Brain microvascular endothelial cell (primary cell): Measurements from ENCODE around the gene DDX24.

Experiments used
- DNase-seq: peaks from one replicate; pipeline ENCODE4 v3.0.0-alpha.2; 2020
- H3K27ac ChIP-seq: fragments of 250-450 bp; sonication (Bioruptor Pico); 2 replicates; pipeline ENCODE4 v1.5.1; 2020; ENCODE audit warnings: mild to moderate bottlenecking, moderate library complexity
- H3K27me3 ChIP-seq: fragments of 250-450 bp; sonication (Bioruptor Pico); replicated peaks from 2 replicates; pipeline ENCODE4 v1.5.1; 2020; ENCODE audit warnings: mild to moderate bottlenecking
- H3K36me3 ChIP-seq: fragments of 250-450 bp; sonication (Bioruptor Pico); replicated peaks from 2 replicates; pipeline ENCODE4 v1.5.1; 2020; ENCODE audit warnings: mild to moderate bottlenecking
- H3K4me3 ChIP-seq: 2 replicates; pipeline ENCODE4 v1.5.1; 2011; ENCODE audit warnings: low read depth, mild to moderate bottlenecking, control low read depth, low read length, moderate library complexity
- CTCF ChIP-seq: IDR thresholded peaks from 2 replicates; pipeline ENCODE4 v1.5.1; 2011; ENCODE audit warnings: low read depth, mild to moderate bottlenecking, moderate library complexity, low read length, control low read depth, inconsistent platforms; ENCODE audit errors: missing control alignments
- in situ Hi-C: cut with HindIII; loops from 2 replicates; pipeline ENCODE4 v1.10.0; 2017; ENCODE audit warnings: low sequenced_read_pairs, low pct_ligation_motif_present

DDX24 gene

GRCh38 chr14:94044476-94045091, 36.4 kb downstream of the DDX24 start:
- H3K27ac ChIP-seq, result no peak overlapping the region
- H3K36me3 ChIP-seq, result peaks cover 13% of the 10 kb centered on the region
- no peak for TF ChIP-seq CTCF
- in situ Hi-C loops, result no loop called here
- H3K4me3 ChIP-seq, result no peak overlapping the region
- DNase-seq, result no peak
- no peaks in the 10 kb centered on the region for H3K27me3 ChIP-seq

- H3K36me3 ChIP-seq, result peaks cover 10% of the 10 kb centered on the region
- no peak for TF ChIP-seq CTCF
- in situ Hi-C loops, result no loop called here
- no peak for DNase-seq
- H3K4me3 ChIP-seq, result no peak overlapping the region
- no peak overlapping the region for H3K27ac ChIP-seq
- H3K27me3 ChIP-seq, result no peaks in the 10 kb centered on the region
Measured at GRCh38 chr14:94043756-94044475, 37.1 kb downstream of the DDX24 start.

GRCh38 chr14:94043111-94043755, 37.8 kb downstream of the DDX24 start:
- Histone ChIP-seq H3K4me3 (no peak overlapping the region), H3K27me3 (no peaks in the 10 kb centered on the region), H3K27ac (no peak overlapping the region), H3K36me3 (peaks cover 5% of the 10 kb centered on the region)
- no peak for TF ChIP-seq CTCF
- no peak for DNase-seq
- in situ Hi-C loops, result no loop called here

GRCh38 chr14:94042433-94043091, 38.4 kb downstream of the DDX24 start:
- no peak for DNase-seq
- H3K36me3 ChIP-seq, result peaks cover 5% of the 10 kb centered on the region

More at GRCh38 chr14:94042433-94043091, 38.4 kb downstream of the DDX24 start:
- no peak overlapping the region for H3K27ac ChIP-seq
- in situ Hi-C loops, result no loop called here
- no peaks in the 10 kb centered on the region for H3K27me3 ChIP-seq
- no peak overlapping the region for H3K4me3 ChIP-seq
- no peak for TF ChIP-seq CTCF
